Measurements from ENCODE around the gene BDH1. TPM values are rescaled to one million over a fixed set of nuclear protein-coding genes. Genes with fewer than 3 reads are reported as not detected.
A peak's percentile ranks its signal among the peaks of the same experiment; 100 is the strongest.

The BDH1 gene
- polyA plus RNA-seq, 1 of the 3 experiments (the other 2 are of a cell fraction) = 19.8 TPM

DNA sequence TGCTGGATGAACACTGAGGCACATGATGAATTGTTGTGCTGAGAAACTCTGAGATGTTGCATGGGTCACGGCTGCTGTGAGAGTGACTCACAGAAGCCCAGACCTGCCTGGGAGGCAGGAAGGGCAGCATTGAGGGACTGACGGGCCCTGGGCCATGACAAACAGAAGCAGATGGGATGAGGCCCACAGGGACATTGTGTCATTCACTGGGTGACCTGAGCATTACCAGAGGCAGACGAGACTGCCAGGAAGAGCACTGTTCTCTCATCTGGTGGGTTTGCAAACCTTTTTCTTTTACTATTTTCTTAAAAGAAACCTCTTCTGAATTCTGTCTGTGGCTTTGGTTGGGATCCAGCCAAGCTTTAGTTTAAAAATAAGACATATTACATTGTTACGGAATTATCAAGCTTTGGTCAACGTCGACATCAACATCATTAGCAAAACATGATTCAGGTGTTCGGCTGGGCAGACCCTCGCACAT, 67.8 kb downstream of the BDH1 start (continued):
- TF ChIP-seq, protein P1, sequence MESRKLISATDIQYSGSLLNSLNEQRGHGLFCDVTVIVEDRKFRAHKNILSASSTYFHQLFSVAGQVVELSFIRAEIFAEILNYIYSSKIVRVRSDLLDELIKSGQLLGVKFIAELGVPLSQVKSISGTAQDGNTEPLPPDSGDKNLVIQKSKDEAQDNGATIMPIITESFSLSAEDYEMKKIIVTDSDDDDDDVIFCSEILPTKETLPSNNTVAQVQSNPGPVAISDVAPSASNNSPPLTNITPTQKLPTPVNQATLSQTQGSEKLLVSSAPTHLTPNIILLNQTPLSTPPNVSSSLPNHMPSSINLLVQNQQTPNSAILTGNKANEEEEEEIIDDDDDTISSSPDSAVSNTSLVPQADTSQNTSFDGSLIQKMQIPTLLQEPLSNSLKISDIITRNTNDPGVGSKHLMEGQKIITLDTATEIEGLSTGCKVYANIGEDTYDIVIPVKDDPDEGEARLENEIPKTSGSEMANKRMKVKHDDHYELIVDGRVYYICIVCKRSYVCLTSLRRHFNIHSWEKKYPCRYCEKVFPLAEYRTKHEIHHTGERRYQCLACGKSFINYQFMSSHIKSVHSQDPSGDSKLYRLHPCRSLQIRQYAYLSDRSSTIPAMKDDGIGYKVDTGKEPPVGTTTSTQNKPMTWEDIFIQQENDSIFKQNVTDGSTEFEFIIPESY (IDR thresholded peaks at IDR 0.05; ENCODE audit: borderline replicate concordance, low read depth) = peak; percentile 73; the same call in 1 of the 2 replicates
- TF ChIP-seq TAF1 (IDR thresholded peaks at IDR 0.05; ENCODE audit: borderline replicate concordance, low read depth, low read length) (no peak), MAX (IDR thresholded peaks at IDR 0.05; ENCODE audit: low read depth) (peak; percentile 70), FOSL2 (IDR thresholded peaks at IDR 0.05; ENCODE audit: borderline replicate concordance, low read depth) (peak; percentile 94), RCOR1 (IDR thresholded peaks at IDR 0.05; ENCODE audit: low read length) (peak; percentile 33; the same call in 1 of the 2 replicates), EP300 (IDR thresholded peaks at IDR 0.05; ENCODE audit: borderline replicate concordance in 1 of 2, low read depth in 1 of 2, low read length in 1 of 2) (peak; percentile 80 to 91), GABPA (IDR thresholded peaks at IDR 0.05; ENCODE audit: low read depth) (no peak), MEF2A (IDR thresholded peaks at IDR 0.05; ENCODE audit: borderline replicate concordance, low read depth) (peak; percentile 73; the same call in 1 of the 2 replicates), SMC3 (IDR thresholded peaks at IDR 0.05; ENCODE audit: low read depth, low read length) (no peak)

GRCh38 chr3:197486861-197487260, 68.9 kb downstream of the BDH1 start:
- POLR2A ChIA-PET = interaction anchor here (1.9 kb wide), 1 partner anchor 20 kb away, joined by 9 read pairs; no protein-coding TSS in a partner anchor
- H3K9me2 ChIP-seq = no peaks in the 10 kb centered on the region
- peak overlapping the region; percentile 80 to 85 for H3K27ac ChIP-seq (ENCODE audit: low read depth in 2 of 2, low read length in 1 of 2)
- CTCF ChIA-PET = interaction anchor here (0.7 to 1.6 kb wide), 3 partner anchors 15 to 230 kb away, joined by 4 to 6 read pairs (median 4); no protein-coding TSS in a partner anchor
- no peak overlapping the region for H3K9ac ChIP-seq
- H3K79me2 ChIP-seq (ENCODE audit: insufficient read depth) = no peaks in the 10 kb centered on the region
- H3K36me3 ChIP-seq (replicated peaks in 1 of 2; ENCODE audit: control insufficient read depth in 1 of 2, insufficient read depth in 2 of 2, low read length in 1 of 2) = no peaks in the 10 kb centered on the region
- H3K27me3 ChIP-seq (ENCODE audit: insufficient read depth) = no peaks in the 10 kb centered on the region
- H3K9me3 ChIP-seq = no peaks in the 10 kb centered on the region
- H2AFZ ChIP-seq (ENCODE audit: low read depth) = no peak overlapping the region
- peaks cover 45 to 61% of the 10 kb centered on the region in 2 experiments for H3K4me1 ChIP-seq (ENCODE audit: control insufficient read depth in 1 of 2, insufficient read depth in 2 of 2, low read depth in 1 of 2, low read length in 1 of 2)
- H3K4me2 ChIP-seq = no peak overlapping the region
- no peak overlapping the region for H3K4me3 ChIP-seq (ENCODE audit: low read depth in 2 of 2, low read length in 1 of 2)
- no peaks in the 10 kb centered on the region; the same call in 1 of the 2 replicates for H4K20me1 ChIP-seq (ENCODE audit: insufficient read depth)
- TF ChIP-seq GABPA (IDR thresholded peaks at IDR 0.05; ENCODE audit: low read depth) (no peak), MAX (IDR thresholded peaks at IDR 0.05; ENCODE audit: low read depth) (no peak), USF2 (IDR thresholded peaks at IDR 0.05; ENCODE audit: borderline replicate concordance, low read depth, low read length) (no peak), FOSL2 (IDR thresholded peaks at IDR 0.05; ENCODE audit: borderline replicate concordance, low read depth) (no peak), MXI1 (IDR thresholded peaks at IDR 0.05; ENCODE audit: low read depth, low read length) (no peak), NFIC (IDR thresholded peaks at IDR 0.05; ENCODE audit: borderline replicate concordance) (no peak), RAD21 (IDR thresholded peaks at IDR 0.05; ENCODE audit: low read length) (no peak), RXRA (IDR thresholded peaks at IDR 0.05; ENCODE audit: borderline replicate concordance, low read depth) (no peak), RCOR1 (IDR thresholded peaks at IDR 0.05; ENCODE audit: low read length) (no peak)
- TF ChIP-seq, protein P2, sequence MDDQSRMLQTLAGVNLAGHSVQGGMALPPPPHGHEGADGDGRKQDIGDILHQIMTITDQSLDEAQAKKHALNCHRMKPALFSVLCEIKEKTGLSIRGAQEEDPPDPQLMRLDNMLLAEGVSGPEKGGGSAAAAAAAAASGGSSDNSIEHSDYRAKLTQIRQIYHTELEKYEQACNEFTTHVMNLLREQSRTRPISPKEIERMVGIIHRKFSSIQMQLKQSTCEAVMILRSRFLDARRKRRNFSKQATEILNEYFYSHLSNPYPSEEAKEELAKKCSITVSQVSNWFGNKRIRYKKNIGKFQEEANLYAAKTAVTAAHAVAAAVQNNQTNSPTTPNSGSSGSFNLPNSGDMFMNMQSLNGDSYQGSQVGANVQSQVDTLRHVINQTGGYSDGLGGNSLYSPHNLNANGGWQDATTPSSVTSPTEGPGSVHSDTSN (IDR thresholded peaks at IDR 0.05) = no peak
- H3F3A ChIP-seq (replicated peaks; ENCODE audit: insufficient read depth) = peaks cover 24% of the 10 kb centered on the region
- 100% methylated on average over 1 of the region's 1 CpG for WGBS (ENCODE audit: low lambda C conversion rate)
- no peak for DNase-seq

Data from SK-N-SH (cell line).